IPS-18c (cell line): ENCODE results near the gene MX1.
A peak's percentile ranks its signal among the peaks of the same experiment; 100 is the strongest.

Experiments
- H3K4me3 ChIP-seq: 2 replicates; pipeline ENCODE4 v1.7.0; 2013; ENCODE audit warnings: low read depth, mild to moderate bottlenecking, low read length, moderate library complexity; ENCODE audit not compliant: insufficient read depth
- H3K9me3 ChIP-seq: one replicate; pipeline ENCODE4 v1.6.1; 2013; ENCODE audit warnings: mild to moderate bottlenecking, low read length, moderate library complexity; ENCODE audit not compliant: control insufficient read depth, insufficient read depth

MX1 gene

GRCh38 chr21:41497008-41497407 is 71.0 kb downstream of the MX1 start:
- no peaks in the 10 kb centered on the region for H3K9me3 ChIP-seq
- H3K4me3 ChIP-seq = no peak overlapping the region

- Histone ChIP-seq H3K9me3 (no peaks in the 10 kb centered on the region), H3K4me3 (no peak overlapping the region)
Observed at GRCh38 chr21:41497788-41498187, 71.7 kb downstream of the MX1 start.

- H3K9me3 ChIP-seq = no peaks in the 10 kb centered on the region
- no peak overlapping the region for H3K4me3 ChIP-seq
Observed at GRCh38 chr21:41499920-41500319, 73.9 kb downstream of the MX1 start.

- no peak overlapping the region for H3K4me3 ChIP-seq
- no peaks in the 10 kb centered on the region for H3K9me3 ChIP-seq
Observed at GRCh38 chr21:41500363-41500762, 74.3 kb downstream of the MX1 start.

GRCh38 chr21:41500931-41501381 is 74.9 kb downstream of the MX1 start:
- H3K4me3 ChIP-seq = no peak overlapping the region
- H3K9me3 ChIP-seq = no peaks in the 10 kb centered on the region

GRCh38 chr21:41501919-41502318 is 75.9 kb downstream of the MX1 start:
- no peak overlapping the region for H3K4me3 ChIP-seq
- no peaks in the 10 kb centered on the region for H3K9me3 ChIP-seq

- no peak overlapping the region for H3K4me3 ChIP-seq
- no peaks in the 10 kb centered on the region for H3K9me3 ChIP-seq
Observed at GRCh38 chr21:41503331-41503730, 77.3 kb downstream of the MX1 start.

- no peak overlapping the region for H3K4me3 ChIP-seq
- H3K9me3 ChIP-seq = no peaks in the 10 kb centered on the region
Observed at GRCh38 chr21:41504030-41504429, 78.0 kb downstream of the MX1 start.

- Histone ChIP-seq H3K9me3 (no peaks in the 10 kb centered on the region), H3K4me3 (peak overlapping the region; percentile 79; the same call in 1 of the 2 replicates)
Observed at GRCh38 chr21:41506005-41506594, 80.1 kb downstream of the MX1 start.

- H3K4me3 ChIP-seq = peak overlapping the region; percentile 79
Observed at GRCh38 chr21:41506611-41507520, 80.8 kb downstream of the MX1 start.

GRCh38 chr21:41507521-41508414 is 81.7 kb downstream of the MX1 start, which contains the start of gene TMPRSS2:
Gene TMPRSS2, minus strand, starts transcription at chr21:41508158. Its CDS starts 10,025 bp downstream, at chr21:41498133.
- Histone ChIP-seq H3K9me3 (no peaks in the 10 kb centered on the region), H3K4me3 (peak within 1 kb of the TSS; percentile 79)

More at GRCh38 chr21:41506611-41507520, 80.8 kb downstream of the MX1 start:
- H3K9me3 ChIP-seq = no peaks in the 10 kb centered on the region

- no peaks in the 10 kb centered on the region for H3K9me3 ChIP-seq
- peak overlapping the region; percentile 72 for H3K4me3 ChIP-seq
Observed at GRCh38 chr21:41508415-41509144, 82.5 kb downstream of the MX1 start.
